ENCODE results near the gene PPP1R2C. TPM values are rescaled to one million over a fixed set of nuclear protein-coding genes. Genes with fewer than 3 reads are reported as not detected.

PPP1R2C gene
- total and polyA plus RNA-seq, 8 donors: not detected

DNA sequence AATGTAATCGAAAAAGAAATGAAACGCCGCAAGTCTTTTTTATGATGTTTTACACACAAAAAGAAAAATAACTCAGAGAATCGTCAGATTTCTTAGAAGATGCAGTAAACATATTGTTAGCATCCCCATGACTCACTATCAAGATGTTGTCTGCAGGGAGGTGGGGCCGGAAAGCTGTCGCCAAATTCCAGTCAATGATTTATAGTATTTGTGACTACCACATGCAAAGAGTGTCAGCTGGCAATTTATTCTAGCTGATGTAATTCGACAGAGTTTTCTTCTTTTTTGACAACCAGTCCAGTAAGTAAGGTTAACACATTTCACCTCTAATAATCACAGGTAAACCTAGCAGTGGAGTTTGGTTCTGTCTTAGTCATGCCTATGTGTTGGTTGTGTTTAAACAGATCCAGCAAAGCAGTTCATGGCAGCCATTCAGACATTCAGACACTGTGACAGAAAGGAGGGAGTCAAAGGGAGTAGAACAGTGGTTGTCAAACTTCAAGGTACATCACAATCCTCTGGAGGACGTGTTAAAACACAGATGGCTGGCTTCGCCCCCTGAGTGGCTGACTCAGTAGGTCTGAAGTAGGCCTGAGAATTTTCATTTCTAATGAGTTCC, 19.8 kb upstream of the PPP1R2C start:
- no peaks in the 10 kb centered on the region for H3K9me3 ChIP-seq
- ATAC-seq: no peak

DNA sequence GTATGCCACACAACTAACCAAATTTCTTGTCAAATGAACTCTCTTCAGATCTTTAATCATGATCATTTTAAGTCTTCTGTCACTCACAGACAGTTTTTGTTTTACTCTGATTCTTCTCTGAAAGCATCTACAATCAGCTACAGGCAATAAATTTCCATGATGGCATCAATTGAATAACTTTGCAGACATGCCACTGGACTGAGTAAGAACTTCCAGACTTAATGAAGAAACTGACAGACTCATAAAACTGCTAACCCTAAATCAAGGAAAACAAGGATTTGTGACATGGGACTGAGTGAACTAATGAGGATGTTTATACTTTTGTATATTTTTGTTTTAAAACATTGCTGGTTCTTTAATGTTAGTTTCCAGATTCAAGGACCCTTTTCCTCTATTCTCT, 5.5 kb upstream of the PPP1R2C start:
- no peak for DNase-seq
- no peaks in the 10 kb centered on the region for H3K36me3 ChIP-seq
- intact Hi-C loops (cut with DNase I): no loop called here
- no peak overlapping the region for H3K27ac ChIP-seq
- H3K27me3 ChIP-seq: no peaks in the 10 kb centered on the region
- no peaks in the 10 kb centered on the region for H3K4me1 ChIP-seq
- no peaks in the 10 kb centered on the region for H3K9me3 ChIP-seq
- no peak overlapping the region for H3K4me3 ChIP-seq
- no peak for ATAC-seq
- TF ChIP-seq, protein P1, sequence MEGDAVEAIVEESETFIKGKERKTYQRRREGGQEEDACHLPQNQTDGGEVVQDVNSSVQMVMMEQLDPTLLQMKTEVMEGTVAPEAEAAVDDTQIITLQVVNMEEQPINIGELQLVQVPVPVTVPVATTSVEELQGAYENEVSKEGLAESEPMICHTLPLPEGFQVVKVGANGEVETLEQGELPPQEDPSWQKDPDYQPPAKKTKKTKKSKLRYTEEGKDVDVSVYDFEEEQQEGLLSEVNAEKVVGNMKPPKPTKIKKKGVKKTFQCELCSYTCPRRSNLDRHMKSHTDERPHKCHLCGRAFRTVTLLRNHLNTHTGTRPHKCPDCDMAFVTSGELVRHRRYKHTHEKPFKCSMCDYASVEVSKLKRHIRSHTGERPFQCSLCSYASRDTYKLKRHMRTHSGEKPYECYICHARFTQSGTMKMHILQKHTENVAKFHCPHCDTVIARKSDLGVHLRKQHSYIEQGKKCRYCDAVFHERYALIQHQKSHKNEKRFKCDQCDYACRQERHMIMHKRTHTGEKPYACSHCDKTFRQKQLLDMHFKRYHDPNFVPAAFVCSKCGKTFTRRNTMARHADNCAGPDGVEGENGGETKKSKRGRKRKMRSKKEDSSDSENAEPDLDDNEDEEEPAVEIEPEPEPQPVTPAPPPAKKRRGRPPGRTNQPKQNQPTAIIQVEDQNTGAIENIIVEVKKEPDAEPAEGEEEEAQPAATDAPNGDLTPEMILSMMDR (IDR thresholded peaks at IDR 0.05): no peak

More for the DNA sequence above, 19.8 kb upstream of the PPP1R2C start:
- intact Hi-C loops (cut with DNase I): no loop called here
- Histone ChIP-seq H3K4me3 (no peak overlapping the region), H3K27me3 (no peaks in the 10 kb centered on the region), H3K4me1 (no peaks in the 10 kb centered on the region), H3K27ac (no peak overlapping the region), H3K36me3 (no peaks in the 10 kb centered on the region)
- TF ChIP-seq, protein P1 (IDR thresholded peaks at IDR 0.05): no peak
- no peak for DNase-seq

DNA sequence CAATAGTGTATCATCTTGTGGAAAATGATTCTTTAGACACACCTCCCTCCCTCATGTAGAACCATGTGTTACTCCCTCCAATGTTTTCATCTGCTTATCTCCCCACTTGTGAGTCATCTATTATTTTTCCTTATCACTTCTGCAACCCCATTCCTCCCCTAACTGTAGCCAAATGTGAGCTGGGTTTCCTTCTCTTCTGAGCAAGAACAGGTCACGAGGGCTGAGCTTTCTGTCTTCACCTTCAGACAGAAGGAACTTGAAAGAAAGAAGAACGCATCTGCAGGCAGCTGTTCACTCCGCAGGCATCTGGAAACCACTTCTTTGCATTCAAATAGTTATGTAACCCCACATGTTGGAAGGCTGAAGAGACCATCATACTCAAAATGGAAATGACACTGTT, 1.8 kb downstream of the PPP1R2C start:
- intact Hi-C loops (cut with DNase I): no loop called here
- H3K36me3 ChIP-seq: no peaks in the 10 kb centered on the region
- no peak overlapping the region for H3K27ac ChIP-seq
- ATAC-seq (no peak), DNase-seq (no peak)
- H3K27me3 ChIP-seq: no peaks in the 10 kb centered on the region
- H3K9me3 ChIP-seq: no peaks in the 10 kb centered on the region
- H3K4me1 ChIP-seq: no peaks in the 10 kb centered on the region
- TF ChIP-seq, protein P1 (IDR thresholded peaks at IDR 0.05): no peak
- H3K4me3 ChIP-seq: no peak overlapping the region

DNA sequence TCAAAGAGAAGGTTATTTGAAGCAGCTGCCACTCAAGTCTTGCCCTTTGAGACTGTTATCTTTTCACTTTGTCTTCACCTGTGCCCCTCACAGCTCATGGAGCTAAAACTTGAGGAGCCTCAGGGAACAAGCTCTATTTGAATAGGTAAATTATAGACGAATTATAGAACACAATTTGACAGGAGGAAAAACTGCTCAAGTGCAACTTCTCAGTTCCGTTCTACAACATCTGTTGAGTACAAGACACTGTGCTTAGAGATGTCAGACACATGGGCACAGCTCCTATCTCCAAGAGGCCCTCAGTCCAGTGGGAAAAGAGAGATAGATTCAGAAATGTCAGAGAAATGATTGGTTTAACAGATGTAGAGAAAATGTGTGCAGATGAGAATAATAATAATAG, 5.1 kb downstream of the PPP1R2C start:
- DNase-seq (no peak), ATAC-seq (no peak)
- H3K36me3 ChIP-seq: no peaks in the 10 kb centered on the region
- intact Hi-C loops (cut with DNase I): no loop called here
- no peak overlapping the region for H3K4me3 ChIP-seq
- TF ChIP-seq, protein P1 (IDR thresholded peaks at IDR 0.05): no peak
- no peaks in the 10 kb centered on the region for H3K27me3 ChIP-seq
- H3K4me1 ChIP-seq: no peaks in the 10 kb centered on the region
- H3K9me3 ChIP-seq: no peaks in the 10 kb centered on the region
- H3K27ac ChIP-seq: no peak overlapping the region

DNA sequence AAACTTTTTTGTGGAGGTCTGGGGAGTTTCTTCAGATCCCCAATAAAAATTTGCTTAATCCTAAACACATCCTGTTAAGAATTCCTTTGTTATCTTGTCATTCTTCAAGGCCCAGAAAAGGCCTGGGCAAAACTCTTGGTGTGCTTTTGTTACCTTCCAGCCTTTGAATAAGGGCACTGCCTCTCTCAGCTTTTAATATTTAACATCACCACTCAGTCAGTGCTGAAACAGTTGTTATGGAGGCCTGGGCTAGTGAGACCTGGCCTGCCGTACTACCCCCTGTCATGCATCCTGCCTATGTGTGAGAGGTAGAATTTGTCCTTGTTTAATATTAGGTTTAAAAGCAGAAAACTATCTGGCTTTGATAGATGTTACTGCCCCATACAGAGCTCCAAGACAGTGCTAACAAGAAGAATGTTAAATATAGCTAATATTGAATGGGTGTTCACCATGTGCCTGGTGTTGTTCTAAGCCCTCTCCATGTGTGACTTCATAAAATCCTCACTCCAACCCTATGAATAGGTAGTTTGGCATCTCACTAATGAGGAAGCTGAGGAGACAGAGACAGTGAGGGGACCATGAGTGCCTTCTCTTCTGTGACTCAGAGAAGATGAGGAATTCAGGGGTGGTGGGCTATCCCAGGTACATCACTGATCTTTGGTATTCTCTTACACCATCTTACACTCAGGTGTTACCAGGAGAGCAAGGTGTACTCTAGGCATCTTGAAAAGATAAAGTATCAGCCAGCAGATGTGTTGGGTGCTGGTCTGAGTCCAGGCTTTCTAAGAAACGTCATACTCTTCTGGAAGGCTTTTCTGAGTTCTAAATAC, 6.2 kb downstream of the PPP1R2C start:
- ATAC-seq (no peak), DNase-seq (no peak)
- Histone ChIP-seq H3K27ac (no peak overlapping the region), H3K27me3 (no peaks in the 10 kb centered on the region), H3K4me1 (no peaks in the 10 kb centered on the region), H3K4me3 (no peak overlapping the region), H3K9me3 (no peaks in the 10 kb centered on the region), H3K36me3 (no peaks in the 10 kb centered on the region)
- TF ChIP-seq, protein P1 (IDR thresholded peaks at IDR 0.05): no peak
- intact Hi-C loops (cut with DNase I): no loop called here

Measured in left lung (tissue), 10 donors.